ENCODE data around the gene ADAR.

DNA sequence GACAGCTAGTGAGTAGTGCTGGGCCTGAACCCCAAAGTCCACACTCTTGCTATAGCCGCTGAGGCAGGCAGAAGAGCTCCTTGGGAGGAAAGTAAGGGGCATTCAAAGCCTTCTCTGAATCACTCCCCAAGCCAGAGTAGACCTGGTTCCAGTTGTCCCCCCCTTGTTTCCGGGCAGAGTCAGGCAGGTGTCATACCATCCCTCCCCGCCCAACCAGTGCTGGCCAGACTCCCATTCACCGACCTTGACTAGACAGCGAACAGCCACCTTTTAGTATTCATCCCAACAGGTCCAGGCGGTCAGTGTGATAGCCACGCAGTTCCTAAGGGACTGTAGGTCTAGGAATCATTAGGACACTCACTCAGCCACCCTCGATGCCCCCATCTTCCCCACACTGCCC, 28.6 kb downstream of the ADAR start:
- TF ChIP-seq, protein P1, sequence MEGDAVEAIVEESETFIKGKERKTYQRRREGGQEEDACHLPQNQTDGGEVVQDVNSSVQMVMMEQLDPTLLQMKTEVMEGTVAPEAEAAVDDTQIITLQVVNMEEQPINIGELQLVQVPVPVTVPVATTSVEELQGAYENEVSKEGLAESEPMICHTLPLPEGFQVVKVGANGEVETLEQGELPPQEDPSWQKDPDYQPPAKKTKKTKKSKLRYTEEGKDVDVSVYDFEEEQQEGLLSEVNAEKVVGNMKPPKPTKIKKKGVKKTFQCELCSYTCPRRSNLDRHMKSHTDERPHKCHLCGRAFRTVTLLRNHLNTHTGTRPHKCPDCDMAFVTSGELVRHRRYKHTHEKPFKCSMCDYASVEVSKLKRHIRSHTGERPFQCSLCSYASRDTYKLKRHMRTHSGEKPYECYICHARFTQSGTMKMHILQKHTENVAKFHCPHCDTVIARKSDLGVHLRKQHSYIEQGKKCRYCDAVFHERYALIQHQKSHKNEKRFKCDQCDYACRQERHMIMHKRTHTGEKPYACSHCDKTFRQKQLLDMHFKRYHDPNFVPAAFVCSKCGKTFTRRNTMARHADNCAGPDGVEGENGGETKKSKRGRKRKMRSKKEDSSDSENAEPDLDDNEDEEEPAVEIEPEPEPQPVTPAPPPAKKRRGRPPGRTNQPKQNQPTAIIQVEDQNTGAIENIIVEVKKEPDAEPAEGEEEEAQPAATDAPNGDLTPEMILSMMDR (IDR thresholded peaks at IDR 0.05), result no peak
- TF ChIP-seq CREB1 (CRISPR knock-in tag; IDR thresholded peaks at IDR 0.05) (no peak), ATF1 (CRISPR knock-in tag; IDR thresholded peaks at IDR 0.05) (no peak), ESRRA (CRISPR knock-in tag; IDR thresholded peaks at IDR 0.05; ENCODE audit: borderline replicate concordance) (no peak), SMAD3 (CRISPR knock-in tag; IDR thresholded peaks at IDR 0.05; ENCODE audit: borderline replicate concordance) (no peak)
- TF ChIP-seq, protein P2, sequence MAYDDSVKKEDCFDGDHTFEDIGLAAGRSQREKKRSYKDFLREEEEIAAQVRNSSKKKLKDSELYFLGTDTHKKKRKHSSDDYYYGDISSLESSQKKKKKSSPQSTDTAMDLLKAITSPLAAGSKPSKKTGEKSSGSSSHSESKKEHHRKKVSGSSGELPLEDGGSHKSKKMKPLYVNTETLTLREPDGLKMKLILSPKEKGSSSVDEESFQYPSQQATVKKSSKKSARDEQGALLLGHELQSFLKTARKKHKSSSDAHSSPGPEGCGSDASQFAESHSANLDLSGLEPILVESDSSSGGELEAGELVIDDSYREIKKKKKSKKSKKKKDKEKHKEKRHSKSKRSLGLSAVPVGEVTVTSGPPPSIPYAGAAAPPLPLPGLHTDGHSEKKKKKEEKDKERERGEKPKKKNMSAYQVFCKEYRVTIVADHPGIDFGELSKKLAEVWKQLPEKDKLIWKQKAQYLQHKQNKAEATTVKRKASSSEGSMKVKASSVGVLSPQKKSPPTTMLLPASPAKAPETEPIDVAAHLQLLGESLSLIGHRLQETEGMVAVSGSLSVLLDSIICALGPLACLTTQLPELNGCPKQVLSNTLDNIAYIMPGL (CRISPR knock-in tag; IDR thresholded peaks at IDR 0.05), result no peak
- TF ChIP-seq, protein P3, sequence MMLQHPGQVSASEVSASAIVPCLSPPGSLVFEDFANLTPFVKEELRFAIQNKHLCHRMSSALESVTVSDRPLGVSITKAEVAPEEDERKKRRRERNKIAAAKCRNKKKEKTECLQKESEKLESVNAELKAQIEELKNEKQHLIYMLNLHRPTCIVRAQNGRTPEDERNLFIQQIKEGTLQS (CRISPR knock-in tag; conservative IDR thresholded peaks at IDR 0.05), result no peak
- TF ChIP-seq, protein P4, sequence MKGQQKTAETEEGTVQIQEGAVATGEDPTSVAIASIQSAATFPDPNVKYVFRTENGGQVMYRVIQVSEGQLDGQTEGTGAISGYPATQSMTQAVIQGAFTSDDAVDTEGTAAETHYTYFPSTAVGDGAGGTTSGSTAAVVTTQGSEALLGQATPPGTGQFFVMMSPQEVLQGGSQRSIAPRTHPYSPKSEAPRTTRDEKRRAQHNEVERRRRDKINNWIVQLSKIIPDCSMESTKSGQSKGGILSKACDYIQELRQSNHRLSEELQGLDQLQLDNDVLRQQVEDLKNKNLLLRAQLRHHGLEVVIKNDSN (CRISPR knock-in tag; IDR thresholded peaks at IDR 0.05), result no peak

All from WTC11 (cell line).